SKM-1 (cell line): ENCODE results near the gene GHRHR.
A peak's percentile ranks its signal among the peaks of the same experiment; 100 is the strongest.

Source experiments
- DNase-seq: peaks from one replicate; lab custom pipeline; 2025; ENCODE audit not compliant: unreplicated experiment; lab: John Stamatoyannopoulos, UW

The GHRHR gene

GRCh38 chr7:30927559-30927958 lies 36.2 kb upstream of the GHRHR start:
- DNase-seq = no peak

GRCh38 chr7:30928254-30928872 lies 35.4 kb upstream of the GHRHR start:
- DNase-seq = no peak

- DNase-seq = no peak
Measured at GRCh38 chr7:30929686-30930085, 34.1 kb upstream of the GHRHR start.

GRCh38 chr7:30930621-30931020 lies 33.1 kb upstream of the GHRHR start:
- DNase-seq = no peak

GRCh38 chr7:30931161-30931928 lies 32.4 kb upstream of the GHRHR start:
- no peak for DNase-seq

- DNase-seq = no peak
Measured at GRCh38 chr7:30931929-30932540, 31.7 kb upstream of the GHRHR start.

- no peak for DNase-seq
Measured at GRCh38 chr7:30932562-30932961, 31.2 kb upstream of the GHRHR start.

DNA sequence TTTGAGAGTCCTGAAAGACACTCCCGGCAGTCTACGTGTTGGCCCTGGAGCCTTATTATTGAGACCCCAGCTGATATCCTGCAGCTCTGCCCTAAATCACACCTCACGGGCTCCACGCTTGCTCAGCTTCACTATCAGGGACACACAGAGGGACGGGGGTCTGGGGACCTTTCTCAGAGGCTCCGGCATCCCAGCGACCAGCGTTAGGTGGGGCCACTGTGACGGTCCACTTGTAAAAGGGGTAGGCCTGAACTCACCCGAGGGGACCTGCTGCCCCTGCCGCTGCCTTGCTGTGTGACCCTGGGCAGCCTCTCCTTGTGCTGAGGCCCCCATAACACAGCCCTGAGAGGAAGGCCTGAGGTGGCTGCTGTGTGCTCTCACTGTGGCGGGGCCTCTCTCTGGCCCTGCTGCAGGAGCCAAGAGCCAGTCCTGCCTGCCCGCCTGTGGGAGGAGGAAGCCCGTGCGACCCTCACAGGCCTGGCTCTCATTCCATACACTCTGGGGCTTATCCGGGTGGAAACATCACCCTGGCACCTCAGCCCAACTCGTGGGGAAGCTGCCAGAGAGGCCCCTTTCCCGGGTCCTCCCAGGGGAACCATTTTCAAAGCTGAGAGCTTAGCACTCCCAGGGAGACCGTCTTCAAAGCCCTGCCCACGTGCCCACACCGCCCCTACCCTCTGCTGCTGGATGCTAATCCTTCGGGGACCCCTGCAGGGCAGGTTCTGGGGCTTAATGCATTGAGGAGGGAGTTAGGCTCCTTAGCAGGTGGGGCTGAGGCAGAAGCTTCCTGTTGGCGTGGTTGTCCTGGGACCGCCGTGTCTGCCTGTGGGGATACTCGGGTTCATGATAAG lies 30.4 kb upstream of the GHRHR start:
- no peak for DNase-seq

- no peak for DNase-seq
Measured at GRCh38 chr7:30934225-30934624, 29.5 kb upstream of the GHRHR start.

DNA sequence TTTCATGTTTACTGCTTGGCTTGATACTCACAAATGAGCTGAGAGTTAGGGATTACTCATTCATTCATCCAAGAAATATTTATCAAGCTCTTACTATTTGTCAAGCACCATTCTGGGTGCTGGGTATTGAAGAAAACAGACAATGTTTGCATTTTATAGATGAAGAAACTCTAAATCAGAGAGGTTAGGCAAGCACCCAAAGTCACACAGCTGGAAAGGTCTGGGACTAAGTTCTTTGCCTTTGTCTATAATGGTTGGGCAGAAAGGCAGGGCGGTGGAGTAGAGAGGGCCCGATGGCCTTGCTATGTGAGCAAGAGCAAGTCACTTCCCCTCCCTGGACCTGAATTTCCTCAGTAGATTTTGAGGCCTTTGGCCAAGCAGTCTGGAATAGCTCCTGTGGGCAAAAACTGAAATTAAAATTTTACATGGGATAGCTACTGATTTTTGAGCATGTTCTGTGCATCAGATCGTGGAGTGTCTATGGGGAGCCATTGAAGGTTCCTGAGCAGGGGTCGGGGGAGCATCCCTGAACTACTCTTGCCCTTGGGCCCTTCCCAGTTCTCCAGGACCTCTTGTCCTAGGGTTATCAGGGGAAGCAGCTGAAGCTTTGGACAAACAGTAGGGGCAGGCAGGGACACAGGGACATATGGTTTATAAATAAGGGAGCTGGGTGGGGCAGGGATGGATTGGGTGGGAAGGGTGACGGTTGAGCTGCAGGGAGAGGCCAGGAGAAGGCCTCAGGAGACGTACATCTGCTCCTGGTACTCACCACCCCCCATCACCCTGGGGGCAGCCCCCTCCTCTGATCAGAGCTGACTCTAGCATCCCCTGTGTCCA lies 28.8 kb upstream of the GHRHR start:
- no peak for DNase-seq

- DNase-seq = no peak
Measured at GRCh38 chr7:30935569-30935877, 28.2 kb upstream of the GHRHR start.

- no peak for DNase-seq
Measured at GRCh38 chr7:30936650-30937245, 27.0 kb upstream of the GHRHR start.

DNA sequence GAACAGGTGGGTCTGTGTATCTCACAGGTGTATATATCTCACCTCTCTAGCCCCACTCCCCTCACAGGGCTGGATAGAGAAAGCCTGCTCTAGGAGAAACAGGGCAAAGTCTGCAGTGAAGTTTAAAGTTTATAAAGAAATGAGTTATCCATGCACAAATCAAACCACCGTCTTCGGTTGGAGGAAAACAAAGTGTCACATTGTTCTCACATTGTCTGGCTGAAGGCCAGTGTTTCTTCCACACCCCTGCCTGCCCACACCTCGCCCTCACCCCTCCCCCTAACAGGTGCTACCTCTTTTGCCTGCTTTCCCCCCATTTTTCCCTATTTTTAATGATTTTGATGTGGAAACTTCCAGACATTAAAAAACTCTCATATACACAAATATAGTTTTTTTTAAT lies 26.3 kb upstream of the GHRHR start:
- DNase-seq = no peak

GRCh38 chr7:30938435-30939316 lies 25.1 kb upstream of the GHRHR start:
- peak; percentile 32 for DNase-seq

GRCh38 chr7:30941582-30942323 lies 22.0 kb upstream of the GHRHR start:
- DNase-seq = no peak

DNA sequence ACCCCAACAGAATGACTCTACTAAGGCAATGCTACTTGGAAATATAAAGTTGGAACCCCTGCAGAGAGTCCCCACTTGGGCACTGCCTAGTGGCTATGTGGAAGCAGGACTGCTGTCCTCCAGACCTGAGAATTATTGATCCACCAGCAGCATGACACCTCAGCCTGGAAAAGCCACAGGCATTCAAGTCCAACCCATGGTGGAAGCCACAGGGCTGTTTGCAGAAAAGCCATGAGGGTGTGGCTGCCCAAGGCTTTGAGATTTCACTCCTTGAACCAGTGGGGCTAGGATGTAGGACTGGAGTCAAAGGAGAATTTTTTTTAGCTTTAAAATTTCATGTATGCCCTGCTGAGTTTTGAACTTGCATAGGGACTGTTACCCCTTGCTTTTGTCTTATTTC lies 13.6 kb upstream of the GHRHR start:
- DNase-seq = no peak

- DNase-seq = no peak
Measured at GRCh38 chr7:30954914-30955313, 8.8 kb upstream of the GHRHR start.

DNA sequence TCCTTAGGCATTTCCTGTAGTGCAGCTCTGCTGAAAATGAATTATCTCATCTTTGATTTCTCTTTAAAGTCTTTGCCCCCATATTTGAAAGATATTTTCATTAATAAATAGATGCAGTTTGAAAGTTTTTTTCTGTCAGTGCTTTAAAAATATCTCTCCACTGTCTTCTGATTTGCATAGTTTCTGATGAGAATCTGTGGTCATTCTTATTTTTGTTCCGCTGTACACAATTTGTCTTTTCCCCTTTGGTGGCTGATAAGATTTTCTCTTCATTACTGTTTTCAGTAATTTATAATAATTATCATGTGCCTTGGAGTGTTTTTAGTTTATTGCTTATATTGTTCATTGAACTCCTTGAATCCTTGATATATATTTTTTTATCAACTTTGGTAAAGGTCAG lies 7.0 kb upstream of the GHRHR start:
- no peak for DNase-seq

GRCh38 chr7:30965372-30965771 lies 1.6 kb downstream of the GHRHR start:
- no peak for DNase-seq
